Keratinocyte (primary cell): Measurements from ENCODE around the gene JAZF1. TPM values are rescaled to one million over a fixed set of nuclear protein-coding genes. Genes with fewer than 3 reads are reported as not detected.

ENCODE experiments used
- DNase-seq: peaks from one replicate; pipeline ENCODE4 v3.0.0-alpha.2; 2011; ENCODE audit warnings: low read depth, missing footprints, low spot score
- FAIRE-seq: peaks from 2 replicates; lab custom pipeline; 2011; peaks lifted over from hg19 to GRCh38; lab: Jason Lieb, UNC
- H2AFZ ChIP-seq: 2 replicates; pipeline ENCODE4 v1.6.0; 2012; ENCODE audit warnings: low read length, control low read depth, inconsistent platforms; ENCODE audit not compliant: control insufficient read depth
- H3K27ac ChIP-seq: 2 replicates; pipeline ENCODE4 v1.5.1; 2011; ENCODE audit warnings: low read length; ENCODE audit not compliant: control insufficient read depth, insufficient read depth
- H3K27me3 ChIP-seq: 3 replicates; pipeline ENCODE4 v1.6.0; 2011; ENCODE audit warnings: low read length; ENCODE audit not compliant: control insufficient read depth, insufficient read depth; ENCODE audit errors: extremely low read depth
- H3K36me3 ChIP-seq, 2 experiments: 2 replicates in 1 of 2; 3 replicates in 1 of 2; pipeline ENCODE4 v1.5.1; 2011; ENCODE audit warnings: low read length in 2 of 2, mild to moderate bottlenecking in 1 of 2; ENCODE audit not compliant: control insufficient read depth in 2 of 2, insufficient read depth in 2 of 2; ENCODE audit errors: extremely low read depth in 1 of 2
- H3K4me1 ChIP-seq: 3 replicates; pipeline ENCODE4 v1.5.1; 2011; ENCODE audit warnings: low read length; ENCODE audit not compliant: control insufficient read depth, insufficient read depth; ENCODE audit errors: extremely low read depth
- H3K4me2 ChIP-seq: 3 replicates; pipeline ENCODE4 v1.6.0; 2011; ENCODE audit warnings: low read depth, low read length; ENCODE audit not compliant: control insufficient read depth, insufficient read depth; ENCODE audit errors: extremely low read depth
- H3K4me3 ChIP-seq, 3 experiments: fragments of 200-600 bp in 1 of 3; sonication (generic) in 1 of 3; 2 replicates in 2 of 3; 3 replicates in 1 of 3; pipeline ENCODE4 v1.5.1; 2011 to 2016; ENCODE audit warnings: low read length in 3 of 3, mild to moderate bottlenecking in 3 of 3, control low read depth in 2 of 3, inconsistent platforms in 1 of 3, low read depth in 1 of 3, mixed read lengths in 1 of 3, mixed run types in 1 of 3, moderate library complexity in 1 of 3; ENCODE audit not compliant: control insufficient read depth in 2 of 3, insufficient read depth in 2 of 3; ENCODE audit errors: extremely low read depth in 1 of 3
- H3K79me2 ChIP-seq: 2 replicates; pipeline ENCODE4 v1.6.0; 2012; ENCODE audit warnings: low read length; ENCODE audit not compliant: control insufficient read depth, insufficient read depth
- H3K9ac ChIP-seq: 3 replicates; pipeline ENCODE4 v1.6.0; 2011; ENCODE audit warnings: low read length; ENCODE audit not compliant: control insufficient read depth, insufficient read depth; ENCODE audit errors: extremely low read depth
- H3K9me1 ChIP-seq: 3 replicates; pipeline ENCODE4 v1.6.0; 2011; ENCODE audit warnings: low read length; ENCODE audit not compliant: control insufficient read depth, insufficient read depth; ENCODE audit errors: extremely low read depth
- H3K9me3 ChIP-seq: 2 replicates; pipeline ENCODE4 v1.5.1; 2012; ENCODE audit warnings: low read depth, low read length; ENCODE audit not compliant: control insufficient read depth
- H4K20me1 ChIP-seq: 3 replicates; pipeline ENCODE4 v1.6.0; 2011; ENCODE audit warnings: low read length; ENCODE audit not compliant: control insufficient read depth, insufficient read depth; ENCODE audit errors: extremely low read depth
- EZH2 ChIP-seq: IDR thresholded peaks from one replicate; pipeline ENCODE4 v1.6.1; 2012; ENCODE audit warnings: inconsistent platforms, mild to moderate bottlenecking, low read length, moderate library complexity
- dilution Hi-C: fragments of 300-500 bp; cut with MboI; formaldehyde crosslinking; loops from one replicate; pipeline ENCODE4 v1.7.0; 2020; ENCODE audit warnings: low sequenced_read_pairs; ENCODE audit not compliant: extremely low pct_ligation_motif_present
- polyA plus RNA-seq, 5 experiments: library from polyadenylated mRNA; depleted of rRNA in 3 of 5; stranded (reverse) in 3 of 5; stranded (forward) in 1 of 5; unstranded in 1 of 5; fragments of >200 nt; gene quantifications; 1 replicate in 1 of 5; 2 replicates in 3 of 5; 3 replicates in 1 of 5; pipeline versions ENCODE4 v1.2.1 to v1.2.3, GENCODE V29; 2011 to 2012; ENCODE audit warnings: missing spikeins in 2 of 5, low read depth in 1 of 5, low replicate concordance in 1 of 5
- TF ChIP-seq, protein P1 (sequence below), 3 experiments: IDR thresholded peaks in 1 of 3; conservative IDR thresholded peaks in 1 of 3; optimal IDR thresholded peaks in 1 of 3; 2 replicates in 2 of 3; 3 replicates in 1 of 3; pipeline versions ENCODE3 to v1.5.1; 2011; ENCODE audit warnings: low read length in 3 of 3, mild to moderate bottlenecking in 3 of 3, moderate library complexity in 2 of 3, control low read depth in 1 of 3, inconsistent platforms in 1 of 3; ENCODE audit not compliant: insufficient read depth in 2 of 3; ENCODE audit errors: extremely low read depth in 1 of 3

The JAZF1 gene
- polyA plus RNA-seq, 1 donor (not counting 4 experiments of a cell fraction or from before 2014, with no cell fraction given), result 2.5 TPM

DNA sequence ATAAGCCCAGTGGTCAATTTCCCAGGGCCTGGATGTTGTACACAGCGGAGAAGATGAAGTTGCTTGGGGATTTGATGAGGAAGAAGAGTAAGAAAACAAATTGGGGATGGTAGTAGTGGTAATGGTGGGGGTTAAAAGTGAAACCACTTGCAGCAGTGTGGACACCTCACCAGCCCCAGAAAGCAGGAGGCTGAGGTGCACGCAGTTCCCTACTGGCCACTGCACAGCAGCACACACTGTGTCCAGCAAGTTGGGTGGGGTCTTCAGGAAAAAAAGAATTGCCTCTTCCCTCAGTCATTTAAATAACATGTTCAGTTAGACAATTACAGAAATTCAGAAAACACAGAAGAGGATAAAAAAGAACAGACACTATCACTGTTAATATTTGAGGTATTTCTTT, 344.1 kb downstream of the JAZF1 start:
- FAIRE-seq (no peak), DNase-seq (no peak)
- H3K4me1 ChIP-seq, result no peaks in the 10 kb centered on the region
- no peaks in the 10 kb centered on the region for H4K20me1 ChIP-seq
- H3K27me3 ChIP-seq, result no peaks in the 10 kb centered on the region
- no peak overlapping the region for H3K27ac ChIP-seq
- H3K9me1 ChIP-seq, result no peaks in the 10 kb centered on the region
- no peaks in the 10 kb centered on the region for H3K9me3 ChIP-seq
- dilution Hi-C loops, result no loop called here
- H2AFZ ChIP-seq, result no peak overlapping the region
- TF ChIP-seq, protein P1, sequence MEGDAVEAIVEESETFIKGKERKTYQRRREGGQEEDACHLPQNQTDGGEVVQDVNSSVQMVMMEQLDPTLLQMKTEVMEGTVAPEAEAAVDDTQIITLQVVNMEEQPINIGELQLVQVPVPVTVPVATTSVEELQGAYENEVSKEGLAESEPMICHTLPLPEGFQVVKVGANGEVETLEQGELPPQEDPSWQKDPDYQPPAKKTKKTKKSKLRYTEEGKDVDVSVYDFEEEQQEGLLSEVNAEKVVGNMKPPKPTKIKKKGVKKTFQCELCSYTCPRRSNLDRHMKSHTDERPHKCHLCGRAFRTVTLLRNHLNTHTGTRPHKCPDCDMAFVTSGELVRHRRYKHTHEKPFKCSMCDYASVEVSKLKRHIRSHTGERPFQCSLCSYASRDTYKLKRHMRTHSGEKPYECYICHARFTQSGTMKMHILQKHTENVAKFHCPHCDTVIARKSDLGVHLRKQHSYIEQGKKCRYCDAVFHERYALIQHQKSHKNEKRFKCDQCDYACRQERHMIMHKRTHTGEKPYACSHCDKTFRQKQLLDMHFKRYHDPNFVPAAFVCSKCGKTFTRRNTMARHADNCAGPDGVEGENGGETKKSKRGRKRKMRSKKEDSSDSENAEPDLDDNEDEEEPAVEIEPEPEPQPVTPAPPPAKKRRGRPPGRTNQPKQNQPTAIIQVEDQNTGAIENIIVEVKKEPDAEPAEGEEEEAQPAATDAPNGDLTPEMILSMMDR (optimal IDR thresholded peaks at IDR 0.05 in 1 of 3, IDR thresholded peaks at IDR 0.05 in 1 of 3, conservative IDR thresholded peaks at IDR 0.05 in 1 of 3; ENCODE audit: extremely low read depth in 1 of 3, insufficient read depth in 2 of 3, low read length in 3 of 3), result no peak
- no peak for TF ChIP-seq EZH2
- peaks cover 0 to 6% of the 10 kb centered on the region in 2 experiments for H3K36me3 ChIP-seq
- H3K4me2 ChIP-seq, result no peak overlapping the region
- no peak overlapping the region for H3K4me3 ChIP-seq
- H3K79me2 ChIP-seq, result no peaks in the 10 kb centered on the region
- no peak overlapping the region for H3K9ac ChIP-seq

DNA sequence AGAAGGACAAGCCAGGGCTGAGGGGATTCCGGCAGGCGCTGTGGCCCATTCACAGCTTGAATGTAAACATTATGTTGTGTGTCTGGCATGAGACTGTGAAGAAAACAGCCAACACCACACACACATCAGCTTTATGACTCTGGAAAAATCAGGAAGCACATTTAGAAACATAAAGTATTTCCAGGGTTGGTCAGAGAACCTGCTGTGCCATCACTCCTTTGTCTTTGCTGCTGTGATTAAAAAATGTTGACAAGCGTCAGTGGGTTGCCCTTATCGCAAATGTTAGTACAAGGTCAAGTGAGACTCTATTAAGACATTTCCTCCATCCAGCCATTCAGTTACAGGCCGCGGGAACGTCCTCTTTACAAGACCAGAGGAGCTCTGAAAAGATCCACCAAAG, 345.2 kb downstream of the JAZF1 start:
- DNase-seq (no peak), FAIRE-seq (no peak)
- Histone ChIP-seq H3K9me3 (no peaks in the 10 kb centered on the region), H3K4me1 (no peaks in the 10 kb centered on the region), H3K27ac (no peak overlapping the region), H3K9me1 (no peaks in the 10 kb centered on the region), H3K27me3 (no peaks in the 10 kb centered on the region), H3K4me3 (no peak overlapping the region), H2AFZ (no peak overlapping the region), H3K9ac (no peak overlapping the region), H3K4me2 (no peak overlapping the region), H3K36me3 (peaks cover 0 to 2% of the 10 kb centered on the region in 2 experiments), H3K79me2 (no peaks in the 10 kb centered on the region), H4K20me1 (no peaks in the 10 kb centered on the region)
- dilution Hi-C loops, result no loop called here
- TF ChIP-seq EZH2, result no peak
- TF ChIP-seq, protein P1 (optimal IDR thresholded peaks at IDR 0.05 in 1 of 3, IDR thresholded peaks at IDR 0.05 in 1 of 3, conservative IDR thresholded peaks at IDR 0.05 in 1 of 3; ENCODE audit: extremely low read depth in 1 of 3, insufficient read depth in 2 of 3, low read length in 3 of 3), result no peak
